OCI-LY1 (cell line): Measurements from ENCODE around the gene FABP1.

Experiments
- EZH2 ChIP-seq: fragments of 200-600 bp; sonication (generic), shearing (Covaris generic); IDR thresholded peaks from 2 replicates; pipeline ENCODE4 v1.8.0; 2017; ENCODE audit warnings: borderline replicate concordance, mixed run types, mild to moderate bottlenecking, antibody characterized with exemption, low read length, moderate library complexity, mixed read lengths
- TF ChIP-seq, protein P1 (sequence below): fragments of 200-600 bp; sonication (generic), shearing (Covaris generic); IDR thresholded peaks from 2 replicates; pipeline ENCODE4 v1.5.1; 2017; ENCODE audit warnings: mild to moderate bottlenecking, antibody characterized with exemption, low read length, moderate library complexity, mixed read lengths

DNA sequence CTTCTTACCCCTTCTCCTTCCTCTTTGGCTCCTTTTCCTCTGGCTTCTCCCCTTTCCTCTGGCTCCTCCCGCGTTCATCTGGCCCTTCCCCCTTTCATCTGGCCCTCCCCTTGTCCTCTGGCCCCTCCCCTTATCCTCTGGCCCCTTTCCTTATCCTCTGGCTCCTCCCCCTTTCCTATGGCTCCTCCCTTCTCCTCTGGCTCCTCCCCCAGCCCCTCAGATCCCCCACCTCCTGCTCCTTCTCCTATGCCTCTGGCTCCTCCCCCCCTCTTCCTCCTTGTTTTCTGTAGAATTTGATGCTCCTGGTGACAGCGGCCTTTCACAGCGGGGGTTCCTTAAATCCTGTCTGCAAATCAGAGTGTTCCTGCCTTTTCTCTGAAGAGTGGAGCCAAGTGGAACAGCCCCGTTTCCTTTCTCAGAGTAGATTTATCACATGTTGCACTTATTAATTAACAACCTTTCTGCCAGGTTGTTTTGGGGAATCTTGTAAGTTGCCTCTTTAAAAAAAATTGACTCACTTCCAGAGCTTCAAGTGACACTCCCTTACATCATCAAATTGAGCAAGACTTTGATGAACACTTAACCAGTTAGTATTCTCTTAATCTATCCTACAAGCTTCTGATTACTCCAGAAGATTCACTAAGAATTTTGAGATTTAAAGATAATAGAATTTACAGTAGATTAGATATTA is 27.9 kb downstream of the FABP1 start:
- TF ChIP-seq, protein P1, sequence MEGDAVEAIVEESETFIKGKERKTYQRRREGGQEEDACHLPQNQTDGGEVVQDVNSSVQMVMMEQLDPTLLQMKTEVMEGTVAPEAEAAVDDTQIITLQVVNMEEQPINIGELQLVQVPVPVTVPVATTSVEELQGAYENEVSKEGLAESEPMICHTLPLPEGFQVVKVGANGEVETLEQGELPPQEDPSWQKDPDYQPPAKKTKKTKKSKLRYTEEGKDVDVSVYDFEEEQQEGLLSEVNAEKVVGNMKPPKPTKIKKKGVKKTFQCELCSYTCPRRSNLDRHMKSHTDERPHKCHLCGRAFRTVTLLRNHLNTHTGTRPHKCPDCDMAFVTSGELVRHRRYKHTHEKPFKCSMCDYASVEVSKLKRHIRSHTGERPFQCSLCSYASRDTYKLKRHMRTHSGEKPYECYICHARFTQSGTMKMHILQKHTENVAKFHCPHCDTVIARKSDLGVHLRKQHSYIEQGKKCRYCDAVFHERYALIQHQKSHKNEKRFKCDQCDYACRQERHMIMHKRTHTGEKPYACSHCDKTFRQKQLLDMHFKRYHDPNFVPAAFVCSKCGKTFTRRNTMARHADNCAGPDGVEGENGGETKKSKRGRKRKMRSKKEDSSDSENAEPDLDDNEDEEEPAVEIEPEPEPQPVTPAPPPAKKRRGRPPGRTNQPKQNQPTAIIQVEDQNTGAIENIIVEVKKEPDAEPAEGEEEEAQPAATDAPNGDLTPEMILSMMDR: no peak
- no peak for TF ChIP-seq EZH2
